HepG2 (cell line): ENCODE data around the gene ING5. TPM values are rescaled to one million over a fixed set of nuclear protein-coding genes. Genes with fewer than 3 reads are reported as not detected.

Experiments used
- CENPBD1 ChIP-seq: sonication (generic); formaldehyde crosslinking; IDR thresholded peaks from 2 replicates; pipeline ENCODE4 v1.8.0; 2022; ENCODE audit warnings: missing genetic modification reagents, low read depth, mild to moderate bottlenecking, borderline replicate concordance
- DDIT3 ChIP-seq: sonication (generic); formaldehyde crosslinking; IDR thresholded peaks from 2 replicates; pipeline ENCODE4 v1.4.0; 2020; ENCODE audit warnings: mild to moderate bottlenecking, missing genetic modification reagents
- MZF1 ChIP-seq: sonication (generic); formaldehyde crosslinking; IDR thresholded peaks from 2 replicates; pipeline ENCODE4 v1.8.1; 2023; ENCODE audit warnings: mild to moderate bottlenecking, missing genetic modification reagents, borderline replicate concordance
- NFIB ChIP-seq: sonication (generic); formaldehyde crosslinking; IDR thresholded peaks from 2 replicates; pipeline ENCODE4 v1.9.0; 2021; ENCODE audit warnings: missing genetic modification reagents, mild to moderate bottlenecking, borderline replicate concordance
- NONO ChIP-seq, 2 experiments: fragments of 450-650 bp in 1 of 2; sonication (generic) in 1 of 2; formaldehyde crosslinking in 1 of 2; IDR thresholded peaks in 1 of 2; conservative IDR thresholded peaks in 1 of 2; 2 replicates each; pipeline versions ENCODE4 v1.6.1 to v1.8.0; 2017 to 2022; ENCODE audit warnings: mild to moderate bottlenecking in 1 of 2, missing genetic modification reagents in 1 of 2, moderate library complexity in 1 of 2
- NR3C1 ChIP-seq: sonication (generic); formaldehyde crosslinking; IDR thresholded peaks from 2 replicates; pipeline ENCODE4 v1.4.0; 2020; ENCODE audit warnings: missing genetic modification reagents
- RBFOX2 ChIP-seq: fragments of 200-400 bp; formaldehyde crosslinking; IDR thresholded peaks from 2 replicates; pipeline ENCODE4 v1.6.1; 2017; ENCODE audit warnings: low read depth, mild to moderate bottlenecking, low read length
- ZNF260 ChIP-seq: sonication (generic); formaldehyde crosslinking; IDR thresholded peaks from 2 replicates; pipeline ENCODE4 v1.4.0; 2020; ENCODE audit warnings: missing genetic modification reagents, low read depth, mild to moderate bottlenecking, borderline replicate concordance
- ZNF431 ChIP-seq: sonication (generic); formaldehyde crosslinking; IDR thresholded peaks from 2 replicates; pipeline ENCODE4 v1.9.0; 2022; ENCODE audit warnings: missing genetic modification reagents, low read depth, mild to moderate bottlenecking, borderline replicate concordance
- ZNF547 ChIP-seq: sonication (generic); formaldehyde crosslinking; IDR thresholded peaks from 2 replicates; pipeline ENCODE4 v1.5.1; 2020; ENCODE audit warnings: mild to moderate bottlenecking, missing genetic modification reagents
- ZNF781 ChIP-seq: sonication (generic); formaldehyde crosslinking; IDR thresholded peaks from 2 replicates; pipeline ENCODE4 v1.5.1; 2020; ENCODE audit warnings: borderline replicate concordance, mild to moderate bottlenecking, missing genetic modification reagents; ENCODE audit errors: not compliant biosample characterization
- ZNF841 ChIP-seq: sonication (generic); formaldehyde crosslinking; IDR thresholded peaks from 2 replicates; pipeline ENCODE4 v1.8.1; 2023; ENCODE audit warnings: missing genetic modification reagents, borderline replicate concordance
- polyA plus RNA-seq, 8 experiments: library from polyadenylated mRNA; depleted of rRNA in 3 of 8; stranded (reverse) in 7 of 8; unstranded in 1 of 8; fragments of >200 nt; fragmentation: Illumina TruSeq in 4 of 8; extraction: Trizol in 4 of 8; gene quantifications; 2 replicates each; pipeline versions ENCODE4 v1.2.1 to v1.2.3, GENCODE V29; 2011 to 2016; ENCODE audit warnings: low read depth in 4 of 8, missing spikeins in 1 of 8, mixed read lengths in 1 of 8; ENCODE audit not compliant: insufficient read depth in 1 of 8
- total RNA-seq, 5 experiments: library from RNA; depleted of rRNA; stranded (reverse); fragments of >200 nt; fragmentation: Illumina TruSeq; extraction: Trizol; gene quantifications; 2 replicates each; pipeline ENCODE4 v1.2.3, GENCODE V29; 2016; ENCODE audit warnings: low read depth in 1 of 5
- TF ChIP-seq, protein P1 (sequence below): sonication (generic); formaldehyde crosslinking; IDR thresholded peaks from 2 replicates; pipeline ENCODE4 v1.5.1; 2020; ENCODE audit warnings: missing genetic modification reagents, mild to moderate bottlenecking, borderline replicate concordance
- TF ChIP-seq, protein P2 (sequence below): sonication (generic); formaldehyde crosslinking; conservative IDR thresholded peaks from 2 replicates; pipeline ENCODE4 v1.8.0; 2022; ENCODE audit warnings: missing genetic modification reagents
- TF ChIP-seq, protein P3 (sequence below): sonication (generic); formaldehyde crosslinking; IDR thresholded peaks from 2 replicates; pipeline ENCODE4 v1.9.0; 2022; ENCODE audit warnings: low read depth, missing genetic modification reagents

Gene ING5
- total and polyA plus RNA-seq, 2 of the 13 experiments (the other 11 are each of a cell fraction or from before 2014, with no cell fraction given) = 61.9 to 71.9 TPM

- TF ChIP-seq ZNF547 (CRISPR knock-in tag) (no peak), DDIT3 (CRISPR knock-in tag) (no peak), ZNF260 (CRISPR knock-in tag) (no peak), ZNF431 (CRISPR knock-in tag) (no peak), ZNF841 (no peak), ZNF781 (CRISPR knock-in tag) (peak; percentile 23), RBFOX2 (peak; percentile 38; the same call in 1 of the 2 replicates), NFIB (no peak), NR3C1 (CRISPR knock-in tag) (no peak), MZF1 (CRISPR knock-in tag) (no peak), NONO (IDR thresholded peaks at IDR 0.05) (no peak), NONO (CRISPR knock-in tag; conservative IDR thresholded peaks at IDR 0.05) (no peak), CENPBD1 (CRISPR knock-in tag) (no peak)
- TF ChIP-seq, protein P1, sequence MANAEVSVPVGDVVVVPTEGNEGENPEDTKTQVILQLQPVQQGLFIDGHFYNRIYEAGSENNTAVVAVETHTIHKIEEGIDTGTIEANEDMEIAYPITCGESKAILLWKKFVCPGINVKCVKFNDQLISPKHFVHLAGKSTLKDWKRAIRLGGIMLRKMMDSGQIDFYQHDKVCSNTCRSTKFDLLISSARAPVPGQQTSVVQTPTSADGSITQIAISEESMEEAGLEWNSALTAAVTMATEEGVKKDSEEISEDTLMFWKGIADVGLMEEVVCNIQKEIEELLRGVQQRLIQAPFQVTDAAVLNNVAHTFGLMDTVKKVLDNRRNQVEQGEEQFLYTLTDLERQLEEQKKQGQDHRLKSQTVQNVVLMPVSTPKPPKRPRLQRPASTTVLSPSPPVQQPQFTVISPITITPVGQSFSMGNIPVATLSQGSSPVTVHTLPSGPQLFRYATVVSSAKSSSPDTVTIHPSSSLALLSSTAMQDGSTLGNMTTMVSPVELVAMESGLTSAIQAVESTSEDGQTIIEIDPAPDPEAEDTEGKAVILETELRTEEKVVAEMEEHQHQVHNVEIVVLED = no peak
- TF ChIP-seq, protein P2, sequence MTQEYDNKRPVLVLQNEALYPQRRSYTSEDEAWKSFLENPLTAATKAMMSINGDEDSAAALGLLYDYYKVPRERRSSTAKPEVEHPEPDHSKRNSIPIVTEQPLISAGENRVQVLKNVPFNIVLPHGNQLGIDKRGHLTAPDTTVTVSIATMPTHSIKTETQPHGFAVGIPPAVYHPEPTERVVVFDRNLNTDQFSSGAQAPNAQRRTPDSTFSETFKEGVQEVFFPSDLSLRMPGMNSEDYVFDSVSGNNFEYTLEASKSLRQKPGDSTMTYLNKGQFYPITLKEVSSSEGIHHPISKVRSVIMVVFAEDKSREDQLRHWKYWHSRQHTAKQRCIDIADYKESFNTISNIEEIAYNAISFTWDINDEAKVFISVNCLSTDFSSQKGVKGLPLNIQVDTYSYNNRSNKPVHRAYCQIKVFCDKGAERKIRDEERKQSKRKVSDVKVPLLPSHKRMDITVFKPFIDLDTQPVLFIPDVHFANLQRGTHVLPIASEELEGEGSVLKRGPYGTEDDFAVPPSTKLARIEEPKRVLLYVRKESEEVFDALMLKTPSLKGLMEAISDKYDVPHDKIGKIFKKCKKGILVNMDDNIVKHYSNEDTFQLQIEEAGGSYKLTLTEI (CRISPR knock-in tag) = no peak
- TF ChIP-seq, protein P3, sequence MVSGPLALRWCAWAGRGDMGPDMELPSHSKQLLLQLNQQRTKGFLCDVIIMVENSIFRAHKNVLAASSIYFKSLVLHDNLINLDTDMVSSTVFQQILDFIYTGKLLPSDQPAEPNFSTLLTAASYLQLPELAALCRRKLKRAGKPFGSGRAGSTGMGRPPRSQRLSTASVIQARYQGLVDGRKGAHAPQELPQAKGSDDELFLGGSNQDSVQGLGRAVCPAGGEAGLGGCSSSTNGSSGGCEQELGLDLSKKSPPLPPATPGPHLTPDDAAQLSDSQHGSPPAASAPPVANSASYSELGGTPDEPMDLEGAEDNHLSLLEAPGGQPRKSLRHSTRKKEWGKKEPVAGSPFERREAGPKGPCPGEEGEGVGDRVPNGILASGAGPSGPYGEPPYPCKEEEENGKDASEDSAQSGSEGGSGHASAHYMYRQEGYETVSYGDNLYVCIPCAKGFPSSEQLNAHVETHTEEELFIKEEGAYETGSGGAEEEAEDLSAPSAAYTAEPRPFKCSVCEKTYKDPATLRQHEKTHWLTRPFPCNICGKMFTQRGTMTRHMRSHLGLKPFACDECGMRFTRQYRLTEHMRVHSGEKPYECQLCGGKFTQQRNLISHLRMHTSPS (CRISPR knock-in tag) = no peak
Observed at GRCh38 chr2:241768850-241769249, 67.0 kb downstream of the ING5 start (continued).
